ENCODE measurements around the gene TMUB1. TPM values are rescaled to one million over a fixed set of nuclear protein-coding genes. Genes with fewer than 3 reads are reported as not detected.

Gene TMUB1
- total RNA-seq, 4 donors from 2014 or later: 33.7 to 78.7 (median 44.2) TPM

DNA sequence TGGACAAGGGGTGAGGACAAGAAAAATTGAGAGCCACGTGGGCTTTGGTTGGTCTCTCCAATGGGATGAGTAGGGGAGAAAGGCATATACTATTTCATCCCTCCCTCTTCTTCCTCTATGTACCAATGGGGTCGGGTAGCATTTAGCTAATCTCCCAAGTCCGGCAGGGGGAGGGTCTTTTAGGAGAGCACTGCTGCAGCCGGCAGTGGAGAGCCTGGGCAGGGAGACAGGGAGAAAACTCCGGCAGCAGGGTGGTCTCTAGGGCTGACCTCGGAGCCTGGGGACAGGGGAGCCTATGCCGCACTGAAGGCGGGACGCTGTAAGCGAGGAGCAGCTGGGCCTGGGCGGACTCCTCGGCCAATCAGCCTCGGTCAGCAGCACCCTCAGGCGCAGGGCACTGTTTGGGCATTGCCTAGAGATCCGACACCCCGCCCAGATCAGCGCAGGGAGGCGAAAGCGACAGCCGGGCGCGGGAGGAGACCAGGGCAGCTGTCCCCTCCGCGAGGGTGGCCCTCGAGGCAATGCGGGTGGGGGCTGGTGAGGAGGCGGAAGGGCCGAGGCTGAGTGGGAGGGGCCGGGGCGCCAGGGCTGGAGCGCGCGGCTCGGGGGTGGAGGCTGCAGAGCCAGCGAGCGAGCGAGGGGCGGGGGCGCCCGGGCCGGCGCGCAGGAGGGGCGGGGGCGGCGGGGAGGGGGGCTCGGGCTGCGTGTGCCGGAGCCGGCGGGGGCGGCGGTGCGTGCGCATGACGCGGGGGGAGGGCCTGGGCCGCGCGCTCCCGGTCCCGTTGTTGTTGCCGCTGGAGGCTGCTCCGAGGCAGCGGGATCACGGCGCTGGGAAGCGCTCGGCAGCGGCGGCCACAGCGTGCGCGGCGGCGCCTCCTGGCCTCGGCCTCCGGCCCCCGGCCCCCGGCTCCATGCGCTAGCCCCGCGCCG is 2.7 kb upstream of the TMUB1 start, which contains the start of gene AGAP3:
Gene AGAP3 (plus strand): TSS at position 785 of the 930 bp plus-strand sequence. CDS start 267 bp downstream, outside the sequence.
- intact Hi-C loops (cut with DNase I): no loop called here
- 1 to 2% methylated on average over 6 of the region's 84 CpGs for WGBS, 2 donors
- DNase-seq: peak; percentile 86 to 88
- Histone ChIP-seq H3K27me3 (no peaks in the 10 kb centered on the region), H3K4me1 (peaks cover 30 to 60% of the 10 kb centered on the region in 2 donors), H3K36me3 (no peaks in the 10 kb centered on the region), H3K4me3 (replicated peaks in 1 of 3) (peak within 1 kb of the TSS; percentile 43 to 80 (median 80)), H3K27ac (peak within 1 kb of the TSS; percentile 60 to 87 (median 71)), H3K9me3 (no peaks in the 10 kb centered on the region)
- TF ChIP-seq POLR2A (IDR thresholded peaks at IDR 0.05): peak in 1 of 2 donors; percentile 71
- TF ChIP-seq CTCF (IDR thresholded peaks at IDR 0.05): no peak

- no peaks in the 10 kb centered on the region for H3K9me3 ChIP-seq
- H3K27me3 ChIP-seq: no peaks in the 10 kb centered on the region
- intact Hi-C loops (cut with DNase I): no loop called here
- no peak for DNase-seq
- H3K4me1 ChIP-seq: peaks cover 31 to 57% of the 10 kb centered on the region in 2 donors
- WGBS, 2 donors: 42 to 61% methylated on average over 5 of the region's 5 CpGs
- H3K36me3 ChIP-seq: no peaks in the 10 kb centered on the region
- TF ChIP-seq POLR2A (IDR thresholded peaks at IDR 0.05) (no peak), CTCF (IDR thresholded peaks at IDR 0.05) (no peak)
- H3K4me3 ChIP-seq (replicated peaks in 1 of 3): peak overlapping the region in 1 of 3 donors; percentile 21
- peak overlapping the region in 2 of 3 donors; percentile 71 to 87 for H3K27ac ChIP-seq
Observed at GRCh38 chr7:151085329-151085690, 2.0 kb upstream of the TMUB1 start.

DNA sequence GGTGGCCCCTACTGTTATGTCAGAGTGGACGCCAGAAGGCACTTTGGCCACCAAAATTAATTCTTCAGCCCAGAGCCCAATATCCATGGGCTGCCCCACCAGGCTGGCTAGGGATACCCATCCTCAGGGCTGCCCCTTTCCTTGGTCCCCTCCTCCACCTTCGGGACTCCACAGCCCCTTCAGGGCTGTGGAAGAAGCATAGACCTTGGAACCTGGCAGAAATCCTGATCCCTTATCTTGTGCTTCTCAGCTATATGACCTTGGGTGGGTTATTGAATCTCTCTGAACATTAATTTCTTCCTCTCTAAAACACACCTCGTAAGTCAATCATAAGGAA is 499 bp upstream of the TMUB1 start:
- intact Hi-C loops (cut with DNase I): no loop called here

DNA sequence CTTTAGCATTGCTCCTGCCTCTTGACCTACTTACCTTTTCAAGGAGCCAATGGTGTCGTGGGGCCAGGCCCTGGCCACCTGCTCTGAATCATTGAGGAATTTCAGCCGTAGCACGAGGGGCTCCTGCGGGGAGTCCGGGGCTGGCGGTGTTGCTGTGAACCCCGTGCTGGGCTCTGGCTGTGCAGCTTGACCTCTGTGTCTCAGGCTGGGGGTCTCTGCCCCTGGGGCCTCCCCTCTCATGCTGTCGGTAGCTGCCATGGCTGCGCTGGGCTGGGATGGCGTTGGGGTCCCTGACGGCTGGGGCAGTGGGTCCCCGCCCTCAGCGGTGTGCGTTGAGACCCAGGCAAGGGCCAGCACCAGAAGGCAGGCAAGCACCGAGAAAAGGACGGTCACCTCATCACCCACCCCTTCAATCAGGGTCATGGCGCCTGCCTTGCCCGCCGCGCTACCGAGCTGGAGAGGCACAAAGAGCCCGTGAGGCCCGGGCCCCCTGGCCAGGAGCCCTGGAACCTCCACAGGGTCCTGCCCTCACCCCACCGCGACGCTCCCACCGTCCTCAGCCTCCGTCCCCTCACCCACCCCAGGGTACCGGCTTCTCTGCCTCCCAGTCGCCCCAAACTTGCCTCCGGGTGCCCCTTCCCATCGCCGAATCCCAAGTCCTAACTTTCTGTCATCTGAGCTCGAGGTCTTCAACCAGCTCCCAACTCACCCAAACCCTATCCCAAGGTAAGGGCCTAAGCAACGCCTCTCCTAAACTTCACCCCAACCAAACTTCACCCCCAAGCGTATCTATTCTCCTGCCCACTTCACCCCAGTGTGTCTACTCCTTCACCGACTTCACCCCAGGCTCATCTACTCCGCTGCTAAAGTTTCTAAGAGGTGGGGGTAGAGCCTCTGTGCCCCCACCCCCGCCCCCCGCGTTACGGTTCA is 887 bp downstream of the TMUB1 start:
- H3K9me3 ChIP-seq: no peaks in the 10 kb centered on the region
- H3K4me3 ChIP-seq (replicated peaks in 1 of 3): peak overlapping the region; percentile 73 to 86 (median 77)
- H3K4me1 ChIP-seq: peaks cover 31 to 46% of the 10 kb centered on the region in 2 donors
- peak overlapping the region; percentile 68 to 94 (median 94) for H3K27ac ChIP-seq
- DNase-seq: no peak
- no peaks in the 10 kb centered on the region for H3K27me3 ChIP-seq
- intact Hi-C loops (cut with DNase I): no loop called here
- TF ChIP-seq CTCF (IDR thresholded peaks at IDR 0.05): no peak
- TF ChIP-seq POLR2A (IDR thresholded peaks at IDR 0.05): no peak
- no peaks in the 10 kb centered on the region for H3K36me3 ChIP-seq
- 56 to 57% methylated on average over 30 to 36 of the region's 42 CpGs for WGBS, 2 donors

More for the DNA sequence above, 499 bp upstream of the TMUB1 start:
- H3K27ac ChIP-seq: peak overlapping the region in 1 of 3 donors; percentile 94
- WGBS, 2 donors: 33% methylated on average over 3 of the region's 3 CpGs
- H3K36me3 ChIP-seq: no peaks in the 10 kb centered on the region
- no peak for DNase-seq
- peaks cover 37 to 56% of the 10 kb centered on the region in 2 donors for H3K4me1 ChIP-seq
- no peaks in the 10 kb centered on the region for H3K9me3 ChIP-seq
- TF ChIP-seq POLR2A (IDR thresholded peaks at IDR 0.05) (no peak), CTCF (IDR thresholded peaks at IDR 0.05) (no peak)
- H3K27me3 ChIP-seq: no peaks in the 10 kb centered on the region
- H3K4me3 ChIP-seq (replicated peaks in 1 of 3): peak overlapping the region in 1 of 3 donors; percentile 77

All from thyroid gland (tissue), 4 donors.